Subcutaneous adipose tissue (tissue), 4 donors: ENCODE data around the gene JPT2. TPM values are rescaled to one million over a fixed set of nuclear protein-coding genes. Genes with fewer than 3 reads are reported as not detected.

ENCODE experiments used
- total RNA-seq, 4 donors: library from RNA; depleted of rRNA; stranded (reverse); fragments of >200 nt; gene quantifications; one replicate each; pipeline ENCODE4 v1.1.0, GENCODE V29; 2016
- TF ChIP-seq, protein P1 (sequence below): fragments of 450-650 bp; IDR thresholded peaks from one replicate; pipeline ENCODE4 v1.5.1; 2016; ENCODE audit warnings: low read depth, mild to moderate bottlenecking, control low read depth, antibody characterized with exemption, moderate library complexity

Gene JPT2
- total RNA-seq, 4 donors from 2014 or later, result 13.2 to 26.4 (median 16.7) TPM

DNA sequence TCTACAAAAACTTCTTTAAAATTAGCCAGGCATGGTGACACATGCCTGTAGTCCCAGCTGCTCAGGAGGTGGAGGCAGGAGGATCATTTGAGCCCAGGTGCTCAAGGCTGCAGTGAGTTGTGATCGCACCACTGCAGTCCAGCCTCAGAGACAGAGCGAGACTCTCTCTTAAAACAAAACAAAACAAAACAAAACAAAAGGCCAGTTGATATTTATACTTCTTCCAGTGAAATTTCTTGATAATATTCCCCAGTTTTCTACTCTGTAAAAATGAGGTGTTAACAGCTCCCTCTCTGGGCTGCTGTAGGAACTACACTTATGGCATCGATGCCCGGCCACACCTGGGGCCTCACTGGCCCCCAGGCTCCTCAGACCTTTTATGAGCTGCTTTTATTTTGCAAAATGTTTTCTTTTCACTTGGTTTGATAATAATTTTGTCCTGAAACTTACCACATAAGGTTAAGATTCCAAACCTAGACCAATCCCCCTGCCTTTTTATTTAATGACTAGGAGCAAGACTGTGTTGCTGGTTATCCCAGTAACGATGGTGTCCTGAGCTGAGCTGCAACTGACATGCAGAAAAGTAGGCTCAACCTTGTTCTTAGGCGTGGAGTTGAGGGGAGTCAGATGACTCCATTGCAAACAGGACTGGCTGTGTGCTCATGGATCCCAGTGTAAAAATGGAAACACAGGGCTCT is 45.5 kb downstream of the JPT2 start:
- TF ChIP-seq, protein P1, sequence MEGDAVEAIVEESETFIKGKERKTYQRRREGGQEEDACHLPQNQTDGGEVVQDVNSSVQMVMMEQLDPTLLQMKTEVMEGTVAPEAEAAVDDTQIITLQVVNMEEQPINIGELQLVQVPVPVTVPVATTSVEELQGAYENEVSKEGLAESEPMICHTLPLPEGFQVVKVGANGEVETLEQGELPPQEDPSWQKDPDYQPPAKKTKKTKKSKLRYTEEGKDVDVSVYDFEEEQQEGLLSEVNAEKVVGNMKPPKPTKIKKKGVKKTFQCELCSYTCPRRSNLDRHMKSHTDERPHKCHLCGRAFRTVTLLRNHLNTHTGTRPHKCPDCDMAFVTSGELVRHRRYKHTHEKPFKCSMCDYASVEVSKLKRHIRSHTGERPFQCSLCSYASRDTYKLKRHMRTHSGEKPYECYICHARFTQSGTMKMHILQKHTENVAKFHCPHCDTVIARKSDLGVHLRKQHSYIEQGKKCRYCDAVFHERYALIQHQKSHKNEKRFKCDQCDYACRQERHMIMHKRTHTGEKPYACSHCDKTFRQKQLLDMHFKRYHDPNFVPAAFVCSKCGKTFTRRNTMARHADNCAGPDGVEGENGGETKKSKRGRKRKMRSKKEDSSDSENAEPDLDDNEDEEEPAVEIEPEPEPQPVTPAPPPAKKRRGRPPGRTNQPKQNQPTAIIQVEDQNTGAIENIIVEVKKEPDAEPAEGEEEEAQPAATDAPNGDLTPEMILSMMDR, result no peak

- TF ChIP-seq, protein P1, result no peak
Observed at GRCh38 chr16:1724491-1724890, 46.4 kb downstream of the JPT2 start.

GRCh38 chr16:1726661-1727502 is 48.8 kb downstream of the JPT2 start:
- TF ChIP-seq, protein P1, result no peak

- TF ChIP-seq, protein P1, result no peak
Observed at GRCh38 chr16:1727651-1728624, 49.9 kb downstream of the JPT2 start.

- TF ChIP-seq, protein P1, result no peak
Observed at GRCh38 chr16:1729026-1729425, 50.9 kb downstream of the JPT2 start.

GRCh38 chr16:1729445-1729844 is 51.4 kb downstream of the JPT2 start:
- TF ChIP-seq, protein P1, result no peak
